ENCODE measurements around the gene HAUS8. TPM values are rescaled to one million over a fixed set of nuclear protein-coding genes. Genes with fewer than 3 reads are reported as not detected.
A peak's percentile ranks its signal among the peaks of the same experiment; 100 is the strongest.
"Not testable (repeated sequence)": the region's sequence is repeated elsewhere in the genome, so short reads cannot be mapped to it uniquely, and the experiment has no call there.

HAUS8 gene
- total RNA-seq, 4 donors from 2014 or later: 3.0 to 5.8 (median 3.2) TPM

DNA sequence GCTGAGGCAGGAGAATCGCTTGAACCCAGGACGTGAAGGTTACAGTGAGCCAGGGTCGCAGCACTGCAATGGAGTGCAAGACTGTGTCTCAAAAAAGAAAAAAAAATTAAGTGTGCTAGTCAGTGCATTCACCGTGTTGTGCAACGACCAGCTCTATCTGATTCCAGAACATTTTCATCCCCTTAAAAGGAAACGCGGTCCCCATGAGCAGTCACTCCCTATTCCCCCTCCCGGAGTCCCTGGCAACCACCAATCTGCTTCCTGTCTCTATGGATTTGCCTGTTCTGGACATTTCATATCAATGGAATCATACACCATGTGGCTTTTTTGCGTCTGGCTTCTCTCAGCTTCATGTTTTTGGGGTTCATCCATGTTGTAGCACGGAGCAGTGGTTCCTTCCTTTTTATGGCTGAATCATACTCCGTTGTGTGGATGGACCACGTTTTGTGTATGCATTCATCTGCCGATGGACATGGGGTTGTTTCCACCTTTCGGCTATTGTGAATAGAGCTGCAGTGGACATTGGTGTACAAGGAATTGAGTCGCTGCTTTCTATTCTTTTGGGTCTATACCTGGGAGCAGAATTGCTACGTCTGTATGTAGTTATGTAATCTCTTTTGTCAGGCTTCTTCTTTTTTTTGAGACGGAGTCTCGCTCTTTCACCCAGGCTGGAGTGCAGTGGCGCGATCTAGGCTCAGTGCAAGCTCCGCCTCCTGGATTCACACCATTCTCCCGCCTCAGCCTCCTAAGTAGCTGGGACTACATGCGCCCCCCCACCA is 20.1 kb upstream of the HAUS8 start:
- WGBS, 2 donors: 79 to 87% methylated on average over 23 of the region's 23 CpGs
- peaks cover 0 to 9% (median 0%) of the 10 kb centered on the region in 3 donors for H3K36me3 ChIP-seq
- peak overlapping the region; percentile 49 to 84 (median 76) for H3K27ac ChIP-seq
- H3K9me3 ChIP-seq: no peaks in the 10 kb centered on the region
- DNase-seq: no peak
- TF ChIP-seq, protein P1, sequence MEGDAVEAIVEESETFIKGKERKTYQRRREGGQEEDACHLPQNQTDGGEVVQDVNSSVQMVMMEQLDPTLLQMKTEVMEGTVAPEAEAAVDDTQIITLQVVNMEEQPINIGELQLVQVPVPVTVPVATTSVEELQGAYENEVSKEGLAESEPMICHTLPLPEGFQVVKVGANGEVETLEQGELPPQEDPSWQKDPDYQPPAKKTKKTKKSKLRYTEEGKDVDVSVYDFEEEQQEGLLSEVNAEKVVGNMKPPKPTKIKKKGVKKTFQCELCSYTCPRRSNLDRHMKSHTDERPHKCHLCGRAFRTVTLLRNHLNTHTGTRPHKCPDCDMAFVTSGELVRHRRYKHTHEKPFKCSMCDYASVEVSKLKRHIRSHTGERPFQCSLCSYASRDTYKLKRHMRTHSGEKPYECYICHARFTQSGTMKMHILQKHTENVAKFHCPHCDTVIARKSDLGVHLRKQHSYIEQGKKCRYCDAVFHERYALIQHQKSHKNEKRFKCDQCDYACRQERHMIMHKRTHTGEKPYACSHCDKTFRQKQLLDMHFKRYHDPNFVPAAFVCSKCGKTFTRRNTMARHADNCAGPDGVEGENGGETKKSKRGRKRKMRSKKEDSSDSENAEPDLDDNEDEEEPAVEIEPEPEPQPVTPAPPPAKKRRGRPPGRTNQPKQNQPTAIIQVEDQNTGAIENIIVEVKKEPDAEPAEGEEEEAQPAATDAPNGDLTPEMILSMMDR (IDR thresholded peaks at IDR 0.05): no peak
- H3K4me1 ChIP-seq: peaks cover 8 to 59% (median 16%) of the 10 kb centered on the region in 3 donors
- no peak overlapping the region for H3K4me3 ChIP-seq
- intact Hi-C loops (cut with DNase I): no loop called here
- H3K27me3 ChIP-seq: no peaks in the 10 kb centered on the region

DNA sequence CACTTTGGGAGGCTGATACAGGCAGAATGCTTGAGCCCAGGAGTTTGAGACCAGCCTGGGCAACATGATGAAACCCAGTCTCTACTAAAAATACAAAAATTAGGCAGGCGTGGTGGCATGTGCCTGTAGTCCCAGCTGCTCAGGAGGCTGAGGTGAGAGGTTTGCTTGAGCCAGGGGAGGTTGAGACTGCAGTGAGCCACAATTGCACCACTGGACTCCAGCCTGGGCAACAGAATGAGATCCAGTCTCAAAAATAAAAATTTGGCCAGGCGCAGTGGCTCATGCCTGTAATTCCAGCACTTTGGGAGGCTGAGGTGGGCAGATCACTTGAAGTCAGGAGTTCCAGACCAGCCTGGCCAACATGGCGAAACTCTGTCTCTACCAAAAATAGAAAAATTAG is 19.4 kb upstream of the HAUS8 start:
- WGBS, 2 donors: 80 to 83% methylated on average over 3 of the region's 3 CpGs
- DNase-seq; intact Hi-C loops (cut with DNase I): not testable (repeated sequence)

DNA sequence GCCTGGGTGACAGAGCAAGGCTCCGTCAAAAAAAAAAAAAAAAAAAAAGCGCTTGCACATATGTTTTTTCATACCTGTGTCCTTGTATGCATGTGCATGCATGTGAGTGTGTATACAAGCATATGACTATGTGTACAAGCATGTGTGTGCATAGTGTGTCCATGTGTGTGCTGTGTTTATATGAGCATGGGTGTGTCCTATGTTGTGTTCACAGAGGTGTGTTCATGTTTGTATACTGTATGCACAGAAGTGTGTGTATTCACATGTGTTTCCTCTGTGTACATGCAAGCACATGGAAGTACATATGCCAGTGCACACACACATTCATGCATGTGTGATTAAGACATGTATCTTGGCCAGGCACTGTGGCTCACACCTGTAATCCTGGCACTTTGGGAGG is 17.4 kb upstream of the HAUS8 start:
- WGBS, 2 donors: 94 to 100% methylated on average over 1 to 2 of the region's 2 CpGs
- H3K36me3 ChIP-seq: peaks cover 0 to 4% (median 0%) of the 10 kb centered on the region in 3 donors
- no peak overlapping the region for H3K4me3 ChIP-seq
- H3K27ac ChIP-seq: no peak overlapping the region
- H3K4me1 ChIP-seq: peaks cover 13 to 72% (median 25%) of the 10 kb centered on the region in 3 donors
- intact Hi-C loops (cut with DNase I): no loop called here
- no peaks in the 10 kb centered on the region for H3K27me3 ChIP-seq
- H3K9me3 ChIP-seq: no peaks in the 10 kb centered on the region
- TF ChIP-seq, protein P1 (IDR thresholded peaks at IDR 0.05): no peak
- TF ChIP-seq POLR2A (IDR thresholded peaks at IDR 0.05): no peak
- no peak for DNase-seq

More for the DNA sequence above, 19.4 kb upstream of the HAUS8 start:
- H3K27me3 ChIP-seq, H3K36me3 ChIP-seq, H3K9me3 ChIP-seq, H3K4me3 ChIP-seq: not testable (repeated sequence)
- Histone ChIP-seq H3K27ac (peak overlapping the region; percentile 49 to 84 (median 76)), H3K4me1 (peaks cover 8 to 63% (median 20%) of the 10 kb centered on the region in 3 donors)

DNA sequence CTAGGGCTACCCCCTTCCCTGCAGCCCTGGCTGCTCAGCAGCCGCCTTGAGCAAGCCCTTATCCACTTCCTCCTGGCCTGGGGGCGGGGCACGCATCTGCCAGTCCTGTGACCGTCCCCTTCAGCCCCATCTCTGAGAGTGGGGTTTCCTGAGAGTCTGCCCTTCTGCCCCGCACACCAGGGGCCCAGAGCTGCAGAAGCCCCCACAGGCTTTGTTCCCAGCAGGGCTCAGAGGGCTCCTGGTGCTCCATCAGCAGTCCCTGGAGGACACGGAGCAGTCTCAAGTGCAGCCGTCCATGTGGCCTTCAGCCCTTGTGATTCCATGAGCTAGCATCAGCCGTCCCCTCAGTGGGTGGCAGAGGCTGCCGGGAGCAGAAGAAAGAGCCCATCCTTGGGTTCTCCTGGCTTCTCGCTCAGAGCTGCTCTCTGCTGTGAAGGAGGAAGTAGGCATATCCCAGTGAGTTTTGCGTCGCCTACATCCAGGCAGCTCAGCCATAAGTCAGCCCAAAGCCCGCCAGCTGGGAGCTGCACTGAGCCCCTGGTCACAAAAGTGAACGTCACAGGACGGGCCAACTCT is 16.6 kb upstream of the HAUS8 start:
- TF ChIP-seq, protein P1 (IDR thresholded peaks at IDR 0.05): no peak
- TF ChIP-seq POLR2A (IDR thresholded peaks at IDR 0.05): no peak
- peaks cover 13 to 71% (median 22%) of the 10 kb centered on the region in 3 donors for H3K4me1 ChIP-seq
- intact Hi-C loops (cut with DNase I): no loop called here
- H3K27me3 ChIP-seq: no peaks in the 10 kb centered on the region
- H3K36me3 ChIP-seq: peaks cover 0 to 11% (median 0%) of the 10 kb centered on the region in 3 donors
- no peak for DNase-seq
- peak overlapping the region; percentile 23 to 73 (median 60) for H3K27ac ChIP-seq
- 75 to 93% methylated on average over 3 to 5 of the region's 15 CpGs for WGBS, 2 donors
- H3K4me3 ChIP-seq: no peak overlapping the region
- H3K9me3 ChIP-seq: no peaks in the 10 kb centered on the region

DNA sequence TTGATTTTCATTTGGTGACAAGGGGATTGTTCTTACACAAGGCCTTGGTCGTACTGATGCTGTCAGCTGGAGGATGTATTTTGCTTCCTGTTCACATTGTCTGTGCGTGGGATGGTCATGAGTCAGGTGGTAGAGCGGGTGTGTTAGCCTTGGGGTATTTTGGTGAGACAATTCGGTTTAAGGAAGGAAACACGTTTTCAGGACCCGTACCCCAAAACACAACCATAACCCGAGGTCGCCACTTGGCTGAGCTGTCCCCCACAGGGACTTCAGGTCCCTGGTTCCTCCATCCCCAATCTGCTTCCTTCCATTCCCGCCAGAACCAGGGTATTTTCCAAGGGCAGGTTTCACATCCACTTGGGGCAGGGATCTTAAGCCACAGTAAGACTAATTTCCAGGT is 15.3 kb upstream of the HAUS8 start:
- 33 to 56% methylated on average over 2 to 6 of the region's 9 CpGs for WGBS, 2 donors

More for the DNA sequence above, 15.3 kb upstream of the HAUS8 start:
- TF ChIP-seq POLR2A (IDR thresholded peaks at IDR 0.05): no peak
- TF ChIP-seq, protein P1 (IDR thresholded peaks at IDR 0.05): no peak
- intact Hi-C loops (cut with DNase I): no loop called here
- peaks cover 0 to 24% (median 0%) of the 10 kb centered on the region in 3 donors for H3K36me3 ChIP-seq
- peaks cover 13 to 74% (median 22%) of the 10 kb centered on the region in 3 donors for H3K4me1 ChIP-seq
- H3K27me3 ChIP-seq: no peaks in the 10 kb centered on the region
- DNase-seq: no peak
- H3K27ac ChIP-seq: peak overlapping the region; percentile 22 to 82 (median 71)
- no peaks in the 10 kb centered on the region for H3K9me3 ChIP-seq
- H3K4me3 ChIP-seq: no peak overlapping the region
